DMS53 treated with DMSO at 0.1 percent for 48 hours (cell line): ENCODE data around the gene ITGB4.
"Not testable (repeated sequence)": the region's sequence is repeated elsewhere in the genome, so short reads cannot be mapped to it uniquely, and the experiment has no call there.

Experiments
- DNase-seq: peaks from one replicate; lab custom pipeline; 2025; ENCODE audit not compliant: unreplicated experiment; lab: John Stamatoyannopoulos, UW

The ITGB4 gene

GRCh38 chr17:75752802-75753513 is 31.7 kb downstream of the ITGB4 start:
- DNase-seq: no peak

GRCh38 chr17:75753514-75754377 is 32.5 kb downstream of the ITGB4 start:
- DNase-seq: peak; percentile 46

- DNase-seq: no peak
Observed at GRCh38 chr17:75754378-75755204, 33.3 kb downstream of the ITGB4 start.

GRCh38 chr17:75755205-75755901 is 34.1 kb downstream of the ITGB4 start:
- DNase-seq: no peak

GRCh38 chr17:75755990-75756389 is 34.7 kb downstream of the ITGB4 start:
- DNase-seq: no peak

- no peak for DNase-seq
Observed at GRCh38 chr17:75756451-75757085, 35.3 kb downstream of the ITGB4 start.

GRCh38 chr17:75757086-75757681 is 35.9 kb downstream of the ITGB4 start:
- no peak for DNase-seq

- DNase-seq: no peak
Observed at GRCh38 chr17:75758131-75758905, 37.1 kb downstream of the ITGB4 start.

- no peak for DNase-seq
Observed at GRCh38 chr17:75759457-75759856, 38.2 kb downstream of the ITGB4 start.

GRCh38 chr17:75759978-75760640 is 38.9 kb downstream of the ITGB4 start:
- DNase-seq: not testable (repeated sequence)

- no peak for DNase-seq
Observed at GRCh38 chr17:75762513-75763268, 41.4 kb downstream of the ITGB4 start.

GRCh38 chr17:75763269-75763607 is 42.0 kb downstream of the ITGB4 start:
- no peak for DNase-seq

GRCh38 chr17:75763613-75764416 is 42.6 kb downstream of the ITGB4 start:
- DNase-seq: no peak

- no peak for DNase-seq
Observed at GRCh38 chr17:75764417-75764710, 43.1 kb downstream of the ITGB4 start.

GRCh38 chr17:75764711-75765421 is 43.6 kb downstream of the ITGB4 start, which contains the start of gene GALK1:
GALK1 (minus strand) TSS chr17:75765192; CDS start chr17:75765136, 56 bp downstream.
- DNase-seq: peak; percentile 30

GRCh38 chr17:75765981-75766380 is 44.7 kb downstream of the ITGB4 start:
- no peak for DNase-seq

GRCh38 chr17:75767881-75768280 is 46.6 kb downstream of the ITGB4 start:
- no peak for DNase-seq
